Spleen (tissue), 11 donors: Measurements from ENCODE around the gene MT1G. TPM values are rescaled to one million over a fixed set of nuclear protein-coding genes. Genes with fewer than 3 reads are reported as not detected.
A peak's percentile ranks its signal among the peaks of the same experiment; 100 is the strongest.

ENCODE experiments used
- DNase-seq: peaks from one replicate; pipeline ENCODE4 v3.0.0-alpha.2; 2020
- H3K27ac ChIP-seq, 8 donors: fragments of 200-600 bp; sonication (generic) in 7 of 8; 1 replicate in 4 of 8; 2 replicates in 4 of 8; pipeline versions ENCODE4 v1.5.0 to v1.8.0; 2016 to 2021; ENCODE audit warnings: inconsistent platforms in 4 of 8, mild to moderate bottlenecking in 4 of 8, moderate library complexity in 1 of 8
- H3K27me3 ChIP-seq, 7 donors: fragments of 200-600 bp; sonication (generic) in 6 of 7; replicated peaks in 1 of 7; 1 replicate in 4 of 7; 2 replicates in 3 of 7; pipeline versions ENCODE4 v1.5.0 to v1.8.0; 2016 to 2021; ENCODE audit warnings: inconsistent platforms in 3 of 7, mild to moderate bottlenecking in 1 of 7
- H3K36me3 ChIP-seq, 6 donors: fragments of 200-600 bp; sonication (generic) in 5 of 6; 1 replicate in 4 of 6; 2 replicates in 2 of 6; pipeline versions ENCODE4 v1.5.0 to v1.8.0; 2016 to 2021; ENCODE audit warnings: inconsistent platforms in 2 of 6
- H3K4me1 ChIP-seq, 6 donors: fragments of 200-600 bp; sonication (generic) in 5 of 6; 1 replicate in 3 of 6; 2 replicates in 3 of 6; pipeline versions ENCODE4 v1.5.0 to v1.8.0; 2016 to 2021; ENCODE audit warnings: inconsistent platforms in 3 of 6
- H3K4me3 ChIP-seq, 8 donors: fragments of 200-600 bp; sonication (generic) in 7 of 8; 1 replicate in 4 of 8; 2 replicates in 4 of 8; pipeline versions ENCODE4 v1.5.0 to v1.8.0; 2016 to 2021; ENCODE audit warnings: inconsistent platforms in 4 of 8, mild to moderate bottlenecking in 4 of 8, moderate library complexity in 2 of 8
- H3K9me3 ChIP-seq, 8 donors: fragments of 200-600 bp; sonication (generic) in 7 of 8; 1 replicate in 4 of 8; 2 replicates in 4 of 8; pipeline versions ENCODE4 v1.5.0 to v1.8.0; 2016 to 2021; ENCODE audit warnings: inconsistent platforms in 4 of 8
- CTCF ChIP-seq, 11 experiments: fragments of 200-600 bp in 7 of 11; fragments of 450-650 bp in 4 of 11; sonication (generic) in 4 of 11; IDR thresholded peaks in 8 of 11; conservative IDR thresholded peaks in 3 of 11; 1 replicate in 7 of 11; 2 replicates in 4 of 11; pipeline versions ENCODE4 v1.4.0 to v1.8.0; 2016 to 2021; ENCODE audit warnings: antibody characterized with exemption in 11 of 11, inconsistent platforms in 4 of 11, mild to moderate bottlenecking in 1 of 11
- POLR2A ChIP-seq, 3 donors: fragments of 450-650 bp; IDR thresholded peaks; one replicate each; pipeline ENCODE4 v1.5.1; 2017; ENCODE audit warnings: antibody characterized with exemption in 3 of 3, mild to moderate bottlenecking in 1 of 3
- POLR2AphosphoS5 ChIP-seq, 3 donors: sonication (generic); formaldehyde crosslinking; IDR thresholded peaks; one replicate each; pipeline ENCODE4 v1.5.1; 2017; ENCODE audit warnings: antibody characterized with exemption in 3 of 3
- WGBS, 5 donors: extraction: QIAGEN DNeasy Blood & Tissue Kit in 3 of 5; methylation state at CpG; one replicate each; pipeline versions ENCODE4 v1.1.5 to v1.1.7; 2013 to 2018; 5-methylcytosine and 5-hydroxymethylcytosine counted together
- intact Hi-C: fragments of 100-400 bp; cut with DNase I; formaldehyde crosslinking; loops from one replicate; pipeline ENCODE4 v1.15.0; 2023; ENCODE audit warnings: low total_unique reads
- polyA plus RNA-seq, 3 donors: library from polyadenylated mRNA; stranded (reverse); fragments of 200-250 nt; gene quantifications; one replicate each; pipeline ENCODE4 v1.2.1, GENCODE V29; 2013
- total RNA-seq, 7 donors: library from RNA; depleted of rRNA in 3 of 7; stranded (reverse); fragments of >200 nt in 3 of 7; fragmentation: NEBNext Ultra II Directional in 4 of 7; extraction: Animal tissue kit (Norgen Biotek cat#: 25700) in 4 of 7; gene quantifications; one replicate each; pipeline versions ENCODE4 v1.1.0 to v1.2.1, GENCODE V29; 2016 to 2021
- donor health status: healthy with polysubstance abuse.
- donor health status: DM: no; HTN: no; CAD: no; lungs with moderate emphysema.
- donor health status: DM: no; HTN: no; CAD: no.
- donor health status: Bipolar disorder and iron deficiency.
- donor health status: healthy.
- donor health status: DM: no; HTN: no; CAD: no.
- donor health status: DM: yes; HTN: yes; CAD: no.

The MT1G gene
- total and polyA plus RNA-seq, 10 donors: 1.1 to 12.2 (median 3.9) TPM; not detected in 5

DNA sequence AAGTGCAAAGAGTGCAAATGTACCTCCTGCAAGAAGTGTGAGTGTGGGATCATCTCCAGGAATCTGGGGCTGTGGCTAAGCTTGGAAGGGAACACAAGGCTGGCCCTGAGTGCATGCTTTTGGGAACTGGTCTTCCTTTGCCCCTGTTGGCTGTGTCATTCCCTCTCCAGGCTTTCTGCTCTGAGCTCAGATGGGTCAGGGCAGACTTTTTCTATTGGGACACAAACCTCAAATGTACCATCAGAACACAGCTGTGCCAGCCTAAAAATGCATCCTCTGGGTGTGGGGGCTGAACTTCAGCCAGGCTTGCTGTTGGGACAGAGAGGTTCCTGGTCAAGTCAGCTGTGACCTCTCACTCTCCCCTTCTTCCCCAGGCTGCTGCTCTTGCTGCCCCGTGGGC lies 15.3 kb downstream of the MT1G start:
- Histone ChIP-seq H3K27ac (no peak overlapping the region), H3K27me3 (peaks cover 0 to 42% (median 11%) of the 10 kb centered on the region in 7 donors), H3K4me3 (no peak overlapping the region), H3K9me3 (no peaks in the 10 kb centered on the region), H3K36me3 (no peaks in the 10 kb centered on the region), H3K4me1 (peaks cover 0 to 6% (median 4%) of the 10 kb centered on the region in 6 donors)
- intact Hi-C loops: no loop called here
- TF ChIP-seq CTCF (IDR thresholded peaks at IDR 0.05 in 8 of 11, conservative IDR thresholded peaks at IDR 0.05 in 3 of 11) (no peak), POLR2AphosphoS5 (IDR thresholded peaks at IDR 0.05) (no peak), POLR2A (IDR thresholded peaks at IDR 0.05) (no peak)
- 44 to 67% (median 58%) methylated on average over 1 of the region's 1 CpG for WGBS, 5 donors
- no peak for DNase-seq

GRCh38 chr16:56651586-56651985 lies 16.3 kb downstream of the MT1G start, which contains the start of gene MT1B:
Gene MT1B (plus strand): TSS chr16:56651886. CDS start chr16:56651954, 68 bp downstream.
- H3K27me3 ChIP-seq: peaks cover 0 to 48% (median 11%) of the 10 kb centered on the region in 7 donors
- no peak within 1 kb of the TSS for H3K4me3 ChIP-seq
- H3K27ac ChIP-seq: no peak within 1 kb of the TSS
- no peak for DNase-seq
- no peaks in the 10 kb centered on the region for H3K9me3 ChIP-seq
- 65 to 89% (median 78%) methylated on average over 6 to 7 of the region's 7 CpGs for WGBS, 5 donors
- no peak for TF ChIP-seq POLR2A (IDR thresholded peaks at IDR 0.05)
- TF ChIP-seq CTCF (IDR thresholded peaks at IDR 0.05 in 8 of 11, conservative IDR thresholded peaks at IDR 0.05 in 3 of 11): no peak
- TF ChIP-seq POLR2AphosphoS5 (IDR thresholded peaks at IDR 0.05): no peak
- no peaks in the 10 kb centered on the region for H3K36me3 ChIP-seq
- intact Hi-C loops: no loop called here
- H3K4me1 ChIP-seq: no peaks in the 10 kb centered on the region

GRCh38 chr16:56649820-56650219 lies 18.0 kb downstream of the MT1G start:
- Histone ChIP-seq H3K4me1 (no peaks in the 10 kb centered on the region), H3K9me3 (no peaks in the 10 kb centered on the region), H3K36me3 (no peaks in the 10 kb centered on the region), H3K27me3 (peaks cover 0 to 62% (median 11%) of the 10 kb centered on the region in 7 donors), H3K27ac (no peak overlapping the region), H3K4me3 (no peak overlapping the region)
- TF ChIP-seq CTCF (IDR thresholded peaks at IDR 0.05 in 8 of 11, conservative IDR thresholded peaks at IDR 0.05 in 3 of 11) (no peak), POLR2A (IDR thresholded peaks at IDR 0.05) (no peak), POLR2AphosphoS5 (IDR thresholded peaks at IDR 0.05) (no peak)
- 82 to 87% (median 83%) methylated on average over 3 of the region's 3 CpGs for WGBS, 5 donors
- intact Hi-C loops: no loop called here
- no peak for DNase-seq

- H3K4me1 ChIP-seq: peaks cover 0 to 2% (median 0%) of the 10 kb centered on the region in 6 donors
- H3K9me3 ChIP-seq: no peaks in the 10 kb centered on the region
- intact Hi-C loops: no loop called here
- no peak for TF ChIP-seq POLR2A (IDR thresholded peaks at IDR 0.05)
- no peak for TF ChIP-seq CTCF (IDR thresholded peaks at IDR 0.05 in 8 of 11, conservative IDR thresholded peaks at IDR 0.05 in 3 of 11)
- TF ChIP-seq POLR2AphosphoS5 (IDR thresholded peaks at IDR 0.05): no peak
- no peaks in the 10 kb centered on the region for H3K36me3 ChIP-seq
- peaks cover 0 to 68% (median 11%) of the 10 kb centered on the region in 7 donors for H3K27me3 ChIP-seq
- peak; percentile 47 for DNase-seq
- 91 to 96% (median 94%) methylated on average over 2 of the region's 2 CpGs for WGBS, 5 donors
- no peak overlapping the region for H3K27ac ChIP-seq
- H3K4me3 ChIP-seq: no peak overlapping the region
These were observed 18.6 kb downstream of the MT1G start for GRCh38 chr16:56649271-56649670.
